ENCODE measurements around the gene KRTAP4-1.

DNA sequence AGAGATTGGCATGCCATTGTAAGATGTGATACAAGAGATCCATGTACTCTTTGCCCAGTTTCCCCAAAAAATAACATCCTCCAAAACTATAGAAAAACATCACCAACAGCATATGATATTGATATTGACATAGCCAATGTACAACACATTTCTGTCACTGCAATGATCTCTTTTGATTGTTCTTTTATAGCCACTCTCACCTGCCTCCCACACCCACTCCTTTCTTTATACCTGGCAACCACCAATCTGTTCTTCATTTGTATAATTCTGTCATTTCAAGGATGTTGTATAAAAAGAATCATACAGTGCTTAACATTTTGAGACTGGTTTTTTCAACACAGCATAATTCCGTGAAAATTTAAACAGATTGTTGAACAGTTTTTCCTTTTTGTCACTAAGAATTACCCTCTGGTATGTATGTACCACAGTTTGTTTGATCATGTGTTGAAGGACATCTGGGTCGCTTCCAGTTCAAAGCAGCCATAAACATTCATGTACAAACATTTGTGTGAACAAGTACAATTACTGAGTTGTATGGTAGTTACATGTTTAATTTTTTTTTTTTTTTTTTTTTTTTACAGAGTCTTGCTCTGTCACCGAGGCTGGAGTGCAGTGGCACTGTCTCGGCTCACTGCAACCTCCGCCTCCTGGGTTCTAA, 14.8 kb upstream of the KRTAP4-1 start:
- no peak for TF ChIP-seq TCF12 (IDR thresholded peaks at IDR 0.05)
- TF ChIP-seq FOSL2 (IDR thresholded peaks at IDR 0.05; ENCODE audit: borderline replicate concordance, low read depth): no peak
- no peak for TF ChIP-seq NFIC (IDR thresholded peaks at IDR 0.05; ENCODE audit: borderline replicate concordance)
- TF ChIP-seq TAF1 (IDR thresholded peaks at IDR 0.05; ENCODE audit: borderline replicate concordance, low read depth, low read length): no peak
- no peak for TF ChIP-seq CTCF (IDR thresholded peaks at IDR 0.05)
- no peak for TF ChIP-seq RFX5 (IDR thresholded peaks at IDR 0.05; ENCODE audit: low read length)

Data from SK-N-SH (cell line).